WI38 (cell line): Measurements from ENCODE around the gene SSC4D.
"Not testable (repeated sequence)": the region's sequence is repeated elsewhere in the genome, so short reads cannot be mapped to it uniquely, and the experiment has no call there.

ENCODE experiments used
- H3K4me3 ChIP-seq: 2 replicates; pipeline ENCODE4 v1.5.1; 2011; ENCODE audit warnings: low read depth, mild to moderate bottlenecking, control low read depth, low read length
- TF ChIP-seq, protein P1 (sequence below): IDR thresholded peaks from 2 replicates; pipeline ENCODE4 v1.5.1; 2012; ENCODE audit warnings: low read depth, mild to moderate bottlenecking, control low read depth, low read length

Gene SSC4D

DNA sequence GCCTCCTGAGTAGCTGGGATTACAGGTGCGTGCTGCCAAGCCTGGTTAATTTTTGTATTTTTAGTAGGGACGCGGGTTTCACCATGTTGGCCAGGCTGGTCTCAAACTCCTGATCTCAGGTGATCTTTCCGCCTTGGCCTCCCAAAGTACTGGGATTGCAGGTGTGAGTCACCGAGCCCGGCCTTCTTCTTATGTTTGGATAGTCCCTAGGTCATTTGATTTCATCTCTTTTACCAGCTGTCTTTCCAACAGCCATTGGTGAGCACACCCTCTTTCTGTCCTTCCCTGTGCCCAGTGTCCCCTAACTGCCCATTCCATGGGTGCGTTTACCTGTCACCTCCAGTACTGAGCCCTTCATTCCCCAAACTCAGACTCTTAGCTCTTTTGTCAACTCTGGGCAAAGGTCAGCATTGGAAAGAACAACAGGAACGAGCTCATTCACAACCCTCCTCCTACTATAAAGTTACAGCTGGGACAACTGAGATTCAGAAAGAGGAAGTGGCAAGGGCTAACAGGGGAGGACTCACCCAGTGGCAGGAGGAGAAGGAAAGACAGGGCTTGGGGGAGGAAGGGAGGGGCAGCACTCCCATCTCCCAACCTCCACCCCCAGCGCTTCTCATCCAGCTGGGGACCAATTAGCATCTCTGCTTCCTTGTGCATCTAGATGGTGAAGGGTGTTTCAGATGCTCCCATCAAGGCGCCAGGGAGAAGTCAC lies 5.6 kb downstream of the SSC4D start:
- TF ChIP-seq, protein P1, sequence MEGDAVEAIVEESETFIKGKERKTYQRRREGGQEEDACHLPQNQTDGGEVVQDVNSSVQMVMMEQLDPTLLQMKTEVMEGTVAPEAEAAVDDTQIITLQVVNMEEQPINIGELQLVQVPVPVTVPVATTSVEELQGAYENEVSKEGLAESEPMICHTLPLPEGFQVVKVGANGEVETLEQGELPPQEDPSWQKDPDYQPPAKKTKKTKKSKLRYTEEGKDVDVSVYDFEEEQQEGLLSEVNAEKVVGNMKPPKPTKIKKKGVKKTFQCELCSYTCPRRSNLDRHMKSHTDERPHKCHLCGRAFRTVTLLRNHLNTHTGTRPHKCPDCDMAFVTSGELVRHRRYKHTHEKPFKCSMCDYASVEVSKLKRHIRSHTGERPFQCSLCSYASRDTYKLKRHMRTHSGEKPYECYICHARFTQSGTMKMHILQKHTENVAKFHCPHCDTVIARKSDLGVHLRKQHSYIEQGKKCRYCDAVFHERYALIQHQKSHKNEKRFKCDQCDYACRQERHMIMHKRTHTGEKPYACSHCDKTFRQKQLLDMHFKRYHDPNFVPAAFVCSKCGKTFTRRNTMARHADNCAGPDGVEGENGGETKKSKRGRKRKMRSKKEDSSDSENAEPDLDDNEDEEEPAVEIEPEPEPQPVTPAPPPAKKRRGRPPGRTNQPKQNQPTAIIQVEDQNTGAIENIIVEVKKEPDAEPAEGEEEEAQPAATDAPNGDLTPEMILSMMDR = no peak
- H3K4me3 ChIP-seq = no peak overlapping the region

DNA sequence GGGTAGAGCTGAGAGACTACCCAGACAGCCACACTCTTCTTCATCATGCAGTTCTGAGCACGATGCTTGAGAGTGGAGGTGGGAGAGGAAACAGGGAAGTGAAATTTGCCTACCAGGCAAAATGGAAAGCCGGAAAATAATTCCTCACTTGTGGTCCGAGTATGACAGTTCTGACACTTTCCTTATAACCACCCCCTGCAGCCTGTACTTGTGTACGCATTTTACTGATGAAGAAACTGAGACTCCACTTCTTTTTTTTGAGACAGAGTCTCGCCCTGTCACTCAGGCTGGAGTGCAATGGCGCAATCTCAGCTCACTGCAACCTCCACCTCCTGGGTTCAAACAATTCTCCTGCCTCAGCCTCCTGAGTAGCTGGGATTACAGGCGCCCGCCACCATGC lies 6.4 kb downstream of the SSC4D start:
- not testable (repeated sequence) for H3K4me3 ChIP-seq

DNA sequence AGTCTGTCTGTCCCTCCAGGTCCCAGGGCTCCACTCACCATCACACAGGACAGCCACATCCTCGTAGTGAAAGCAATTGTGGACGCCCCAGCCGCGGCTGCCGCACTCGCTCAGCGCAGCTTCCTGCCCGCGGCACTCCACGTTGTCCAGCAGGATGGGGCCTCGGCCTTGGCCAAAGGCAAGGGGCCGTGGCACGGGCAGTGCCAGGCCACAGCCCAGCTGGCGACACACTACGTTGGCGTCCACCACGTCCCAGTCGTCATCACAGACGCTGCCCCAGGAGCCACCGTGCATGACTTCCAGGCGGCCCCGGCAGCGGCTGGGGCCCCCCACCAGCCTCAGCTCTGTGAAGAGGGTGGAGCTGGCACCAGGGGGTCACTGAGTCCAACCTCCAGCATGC lies 9.2 kb downstream of the SSC4D start:
- no peak overlapping the region for H3K4me3 ChIP-seq
- TF ChIP-seq, protein P1 = no peak

DNA sequence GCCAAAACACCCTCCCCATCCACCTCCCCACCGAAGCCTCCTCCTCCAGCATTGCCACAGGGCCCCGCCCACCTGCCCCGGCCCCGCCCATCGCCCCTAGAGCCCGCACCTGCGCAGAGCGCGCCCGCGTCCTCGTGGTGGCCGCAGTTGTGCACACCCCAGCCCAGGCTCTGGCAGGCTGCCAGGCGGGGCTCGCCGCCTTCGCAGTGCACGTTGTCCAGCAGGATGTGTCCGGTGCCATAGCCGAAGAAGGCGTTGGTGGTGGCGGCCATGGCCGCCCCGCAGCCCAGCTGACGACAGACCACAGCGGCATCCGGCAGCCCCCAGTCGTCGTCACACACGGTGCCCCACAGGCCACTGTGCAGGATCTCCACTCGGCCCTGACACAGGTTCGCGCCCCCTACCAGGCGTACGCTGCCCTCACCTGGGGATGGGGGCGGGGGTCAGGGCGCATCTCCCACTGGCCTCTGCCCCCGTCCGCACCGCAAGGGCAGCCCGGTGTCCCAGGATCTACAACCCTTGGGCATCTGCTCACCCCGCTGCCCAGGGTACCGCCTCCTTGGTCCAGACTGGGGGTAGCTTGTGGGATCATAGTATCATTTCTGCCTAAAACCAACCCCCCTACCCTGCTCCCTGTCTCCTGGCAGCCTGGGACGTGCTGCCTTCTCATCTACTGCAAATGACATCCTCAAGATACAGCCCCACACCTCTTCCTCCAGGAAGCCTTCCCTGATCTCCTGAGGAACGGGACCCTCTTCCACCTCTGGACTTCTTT lies 11.9 kb downstream of the SSC4D start:
- TF ChIP-seq, protein P1 = no peak
- peak overlapping the region; percentile 35 for H3K4me3 ChIP-seq

DNA sequence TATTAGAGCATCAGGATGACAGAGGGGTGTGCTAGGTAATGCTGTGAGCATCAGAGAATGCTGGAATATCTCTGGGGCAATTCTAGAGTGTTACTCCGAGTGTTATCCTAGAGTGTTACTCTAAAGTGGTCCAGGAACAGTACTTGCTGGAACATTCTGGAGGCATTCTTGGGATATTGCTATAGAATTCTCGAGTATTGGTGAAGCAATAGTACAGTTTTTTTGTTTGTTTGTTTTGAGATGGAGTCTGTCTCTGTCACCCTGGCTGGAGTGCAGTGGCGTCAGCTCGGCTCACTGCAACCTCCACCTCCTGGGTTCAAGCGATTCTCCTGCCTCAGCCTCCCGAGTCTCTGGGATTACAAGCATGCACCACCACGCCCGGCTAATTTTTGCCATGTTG lies 12.6 kb downstream of the SSC4D start:
- no peak overlapping the region for H3K4me3 ChIP-seq
- TF ChIP-seq, protein P1 = no peak

DNA sequence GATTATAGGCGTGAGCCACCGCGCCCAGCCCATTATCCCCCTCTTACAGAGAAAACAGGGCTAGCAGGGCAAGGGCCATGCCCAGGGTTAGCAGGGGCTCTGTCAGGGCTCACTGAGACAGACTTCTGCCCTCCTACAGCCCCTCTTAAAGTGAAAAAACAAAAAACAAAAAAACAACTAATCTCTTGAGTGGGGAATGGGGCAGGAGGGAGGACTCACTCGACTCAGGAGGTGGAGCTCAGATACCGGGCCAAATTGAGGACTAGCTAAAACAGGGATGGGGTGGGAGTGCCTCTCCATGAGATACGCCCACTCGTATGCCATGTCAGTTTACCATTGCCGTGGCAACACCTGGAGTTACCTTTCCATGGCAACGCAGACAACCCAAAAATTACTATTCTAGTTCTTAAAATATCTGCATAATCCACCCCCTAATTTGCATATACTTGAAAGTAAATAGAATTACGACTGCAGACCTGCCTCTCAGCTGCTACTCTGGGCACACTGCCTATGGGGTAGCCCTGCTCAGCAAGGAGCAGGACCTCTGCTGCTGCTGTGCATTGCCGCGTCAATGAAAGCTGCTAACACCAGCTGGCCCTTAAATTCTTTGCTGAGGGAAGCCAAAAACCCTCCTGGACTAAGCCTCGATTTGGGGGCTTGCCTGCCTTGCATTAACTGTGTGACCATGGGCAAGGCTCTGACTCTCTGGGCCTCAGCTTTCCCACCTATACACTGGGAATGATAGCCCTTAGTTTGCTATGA lies 13.4 kb downstream of the SSC4D start:
- TF ChIP-seq, protein P1 = no peak
- H3K4me3 ChIP-seq = no peak overlapping the region

DNA sequence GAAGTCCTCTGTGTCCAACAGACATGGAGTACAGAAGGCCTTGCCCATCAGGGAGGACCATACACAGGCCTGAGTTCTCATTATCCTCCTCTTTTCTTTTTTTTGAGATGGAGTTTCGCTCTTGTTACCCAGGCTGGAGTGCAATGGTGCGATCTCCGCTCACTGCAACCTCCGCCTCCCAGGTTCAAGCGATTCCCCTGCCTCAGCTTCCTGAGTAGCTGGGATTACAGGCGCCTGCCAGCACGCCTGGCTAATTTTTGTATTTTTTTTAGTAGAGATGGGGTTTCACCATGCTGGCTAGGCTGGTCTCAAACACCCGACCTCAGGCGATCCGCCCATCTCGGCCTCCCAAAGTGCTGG lies 13.9 kb downstream of the SSC4D start:
- H3K4me3 ChIP-seq = not testable (repeated sequence)

DNA sequence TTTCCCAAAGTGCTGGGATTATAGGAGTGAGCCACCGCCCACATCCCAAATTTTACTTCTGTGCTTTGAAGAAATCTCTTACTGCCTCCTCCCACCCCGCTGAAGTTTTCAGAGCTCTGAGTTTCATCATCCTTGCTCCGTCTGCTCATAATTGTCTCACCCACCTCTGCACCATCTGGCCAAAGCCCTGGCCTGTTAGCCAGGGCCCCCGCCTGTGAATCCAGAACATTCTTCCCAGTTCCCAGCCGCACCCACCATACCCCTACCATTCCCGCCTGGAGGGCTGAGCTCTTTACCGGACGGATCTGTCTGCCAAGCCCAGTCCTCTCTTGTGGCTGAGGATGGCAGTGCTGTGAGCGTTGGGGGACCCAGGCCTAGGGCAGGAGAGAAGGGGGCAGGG lies 14.5 kb downstream of the SSC4D start:
- TF ChIP-seq, protein P1 = no peak
- no peak overlapping the region for H3K4me3 ChIP-seq
